ENCODE results near the gene PRKCE.

The PRKCE gene

DNA sequence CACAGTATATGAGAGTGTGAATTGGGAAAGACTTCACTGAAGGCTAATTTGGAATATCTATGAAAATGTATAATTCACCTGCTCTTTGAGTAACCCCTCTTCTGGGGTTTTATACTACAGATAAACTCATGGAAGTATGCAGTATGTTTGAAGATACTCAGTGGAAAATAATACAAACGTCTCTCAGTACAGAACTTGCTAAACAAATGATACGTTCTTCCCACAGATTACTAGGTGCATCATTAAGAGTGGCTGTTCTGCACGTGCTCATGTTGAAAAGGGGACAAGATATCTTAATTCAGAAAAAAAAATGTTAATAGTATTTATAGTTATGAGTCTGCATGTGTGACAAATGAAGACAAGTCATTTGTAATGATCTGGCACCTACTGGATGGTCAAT lies 575.5 kb downstream of the PRKCE start:
- Histone ChIP-seq H3K9ac (ENCODE audit: insufficient read length) (no peak overlapping the region), H3K36me3 (ENCODE audit: insufficient read depth, low read length) (no peaks in the 10 kb centered on the region), H3K9me3 (ENCODE audit: low read depth, low read length) (no peaks in the 10 kb centered on the region), H3K27ac (no peak overlapping the region), H3K4me3 (no peak overlapping the region)
- TF ChIP-seq EZH2 (IDR thresholded peaks at IDR 0.05) (no peak), POLR2AphosphoS5 (IDR thresholded peaks at IDR 0.05; ENCODE audit: borderline replicate concordance, low read depth, low read length) (no peak), FOXP2 (optimal IDR thresholded peaks at IDR 0.05; ENCODE audit: control extremely low read depth, extremely low read length, insufficient read depth) (no peak)
- no peak for DNase-seq (ENCODE audit: low read depth, low spot score)

- no peak for DNase-seq (ENCODE audit: low read depth, low spot score)
- Histone ChIP-seq H3K27ac (no peak overlapping the region), H3K9me3 (ENCODE audit: low read depth, low read length) (no peaks in the 10 kb centered on the region), H3K4me3 (no peak overlapping the region), H3K36me3 (ENCODE audit: insufficient read depth, low read length) (no peaks in the 10 kb centered on the region), H3K9ac (ENCODE audit: insufficient read length) (no peak overlapping the region)
- TF ChIP-seq FOXP2 (optimal IDR thresholded peaks at IDR 0.05; ENCODE audit: control extremely low read depth, extremely low read length, insufficient read depth), result no peak
- TF ChIP-seq POLR2AphosphoS5 (IDR thresholded peaks at IDR 0.05; ENCODE audit: borderline replicate concordance, low read depth, low read length), result no peak
- TF ChIP-seq EZH2 (IDR thresholded peaks at IDR 0.05), result no peak
Measured at GRCh38 chr2:46227674-46228289, 576.3 kb downstream of the PRKCE start.

DNA sequence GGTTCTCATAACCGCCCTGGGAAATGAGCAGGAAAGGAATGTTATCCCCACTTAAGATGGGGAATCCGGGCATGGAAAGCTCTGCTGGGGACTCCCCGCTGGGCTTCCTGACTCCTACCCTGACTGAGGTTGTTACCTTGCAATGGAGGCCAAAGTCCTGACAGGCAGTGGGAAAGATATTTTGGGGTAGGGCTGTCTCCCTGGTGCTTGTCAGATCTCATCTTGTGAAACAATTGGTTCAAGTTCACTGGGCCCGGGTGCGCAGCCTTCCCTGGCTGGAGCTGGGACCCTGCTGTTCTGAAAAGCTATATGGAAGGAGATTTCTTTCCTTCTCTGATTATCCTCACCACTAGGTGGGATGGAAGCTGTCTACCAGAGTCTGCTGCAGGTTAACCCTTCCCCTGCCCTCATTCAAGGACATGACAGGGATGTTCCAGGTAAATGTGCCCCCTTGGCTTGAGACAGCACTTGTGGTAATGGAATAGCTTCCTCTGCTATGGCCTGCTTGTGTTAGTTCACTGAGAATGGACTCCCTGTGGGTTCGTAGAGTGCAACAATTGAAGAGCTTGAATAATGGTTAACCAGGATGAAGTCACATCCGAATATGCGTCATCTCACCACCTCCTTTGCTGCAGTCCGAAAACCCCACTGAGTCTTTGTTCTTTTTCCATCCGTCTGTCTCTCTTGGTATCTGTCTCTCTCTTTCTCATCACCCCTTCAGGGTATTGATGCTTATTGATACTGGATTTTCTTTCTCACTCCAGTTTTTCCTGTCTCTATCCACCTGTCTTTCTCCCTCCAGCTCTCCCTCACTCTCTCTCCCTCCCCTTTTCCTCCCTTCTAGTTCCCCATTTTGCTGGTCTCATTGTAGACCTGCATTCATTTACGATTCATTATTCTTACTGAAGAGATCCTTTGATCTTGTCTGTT lies 577.9 kb downstream of the PRKCE start:
- Histone ChIP-seq H3K4me3 (no peak overlapping the region), H3K9ac (ENCODE audit: insufficient read length) (no peak overlapping the region), H3K36me3 (ENCODE audit: insufficient read depth, low read length) (no peaks in the 10 kb centered on the region), H3K27ac (no peak overlapping the region), H3K9me3 (ENCODE audit: low read depth, low read length) (no peaks in the 10 kb centered on the region)
- TF ChIP-seq EZH2 (IDR thresholded peaks at IDR 0.05) (no peak), FOXP2 (optimal IDR thresholded peaks at IDR 0.05; ENCODE audit: control extremely low read depth, extremely low read length, insufficient read depth) (no peak), POLR2AphosphoS5 (IDR thresholded peaks at IDR 0.05; ENCODE audit: borderline replicate concordance, low read depth, low read length) (no peak)
- no peak for DNase-seq (ENCODE audit: low read depth, low spot score)

DNA sequence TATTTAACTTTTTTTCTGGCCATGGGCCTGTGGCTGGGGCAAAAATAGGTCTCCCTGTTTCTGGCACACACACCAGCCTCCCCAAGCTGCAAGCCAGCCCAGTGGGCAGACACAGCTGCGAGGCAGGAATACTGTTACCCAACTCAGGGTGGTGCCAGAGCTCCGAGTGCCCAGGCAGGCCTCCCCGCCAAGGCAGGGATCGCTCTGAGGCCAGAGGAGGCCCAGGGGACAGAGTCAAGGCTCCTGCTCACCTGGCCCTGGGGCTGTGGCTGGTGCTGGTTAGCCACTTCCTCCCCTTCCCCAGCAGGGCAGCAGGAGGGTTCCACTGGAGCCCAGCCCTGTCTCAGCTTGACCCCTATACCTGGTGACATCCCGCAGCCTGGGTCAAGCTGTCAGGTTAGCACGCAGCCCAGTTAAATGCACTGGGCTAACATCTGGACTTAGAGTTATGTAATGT lies 578.7 kb downstream of the PRKCE start:
- no peak overlapping the region for H3K9ac ChIP-seq (ENCODE audit: insufficient read length)
- no peak for DNase-seq (ENCODE audit: low read depth, low spot score)
- no peaks in the 10 kb centered on the region for H3K36me3 ChIP-seq (ENCODE audit: insufficient read depth, low read length)
- no peak overlapping the region for H3K27ac ChIP-seq
- H3K9me3 ChIP-seq (ENCODE audit: low read depth, low read length), result no peaks in the 10 kb centered on the region
- no peak overlapping the region for H3K4me3 ChIP-seq
- TF ChIP-seq FOXP2 (optimal IDR thresholded peaks at IDR 0.05; ENCODE audit: control extremely low read depth, extremely low read length, insufficient read depth) (no peak), EZH2 (IDR thresholded peaks at IDR 0.05) (no peak), POLR2AphosphoS5 (IDR thresholded peaks at IDR 0.05; ENCODE audit: borderline replicate concordance, low read depth, low read length) (no peak)

- no peak for TF ChIP-seq FOXP2 (optimal IDR thresholded peaks at IDR 0.05; ENCODE audit: control extremely low read depth, extremely low read length, insufficient read depth)
- no peak for TF ChIP-seq EZH2 (IDR thresholded peaks at IDR 0.05)
- no peak for TF ChIP-seq POLR2AphosphoS5 (IDR thresholded peaks at IDR 0.05; ENCODE audit: borderline replicate concordance, low read depth, low read length)
- no peak overlapping the region for H3K9ac ChIP-seq (ENCODE audit: insufficient read length)
- H3K36me3 ChIP-seq (ENCODE audit: insufficient read depth, low read length), result no peaks in the 10 kb centered on the region
Measured at GRCh38 chr2:46230677-46231425, 579.4 kb downstream of the PRKCE start.

DNA sequence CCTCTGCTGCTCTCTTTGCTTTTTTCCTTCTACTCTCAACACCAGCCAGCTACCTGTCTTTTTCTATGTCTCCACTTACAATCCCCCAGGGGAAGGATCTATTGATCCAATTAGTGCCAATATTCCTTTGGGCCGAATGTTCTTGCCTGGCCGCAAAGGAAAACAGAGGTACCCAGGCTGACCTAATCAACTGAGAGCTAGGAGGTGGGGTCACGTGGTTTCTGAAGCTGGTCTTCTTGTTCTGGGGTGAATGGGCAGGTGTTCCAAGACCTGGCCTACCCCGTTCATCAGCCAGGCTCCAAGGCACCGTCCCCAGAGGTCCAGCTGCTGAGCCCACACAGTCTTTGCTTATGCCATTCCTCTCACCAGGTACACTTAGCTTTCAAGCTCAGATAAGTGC lies 580.2 kb downstream of the PRKCE start:
- TF ChIP-seq FOXP2 (optimal IDR thresholded peaks at IDR 0.05; ENCODE audit: control extremely low read depth, extremely low read length, insufficient read depth) (no peak), EZH2 (IDR thresholded peaks at IDR 0.05) (no peak), POLR2AphosphoS5 (IDR thresholded peaks at IDR 0.05; ENCODE audit: borderline replicate concordance, low read depth, low read length) (no peak)
- no peak for DNase-seq (ENCODE audit: low read depth, low spot score)
- H3K4me3 ChIP-seq, result no peak overlapping the region
- H3K9me3 ChIP-seq (ENCODE audit: low read depth, low read length), result no peaks in the 10 kb centered on the region
- no peaks in the 10 kb centered on the region for H3K36me3 ChIP-seq (ENCODE audit: insufficient read depth, low read length)
- no peak overlapping the region for H3K27ac ChIP-seq
- H3K9ac ChIP-seq (ENCODE audit: insufficient read length), result no peak overlapping the region

More at GRCh38 chr2:46230677-46231425, 579.4 kb downstream of the PRKCE start:
- no peak overlapping the region for H3K27ac ChIP-seq
- no peaks in the 10 kb centered on the region for H3K9me3 ChIP-seq (ENCODE audit: low read depth, low read length)
- no peak overlapping the region for H3K4me3 ChIP-seq
- DNase-seq (ENCODE audit: low read depth, low spot score), result no peak

DNA sequence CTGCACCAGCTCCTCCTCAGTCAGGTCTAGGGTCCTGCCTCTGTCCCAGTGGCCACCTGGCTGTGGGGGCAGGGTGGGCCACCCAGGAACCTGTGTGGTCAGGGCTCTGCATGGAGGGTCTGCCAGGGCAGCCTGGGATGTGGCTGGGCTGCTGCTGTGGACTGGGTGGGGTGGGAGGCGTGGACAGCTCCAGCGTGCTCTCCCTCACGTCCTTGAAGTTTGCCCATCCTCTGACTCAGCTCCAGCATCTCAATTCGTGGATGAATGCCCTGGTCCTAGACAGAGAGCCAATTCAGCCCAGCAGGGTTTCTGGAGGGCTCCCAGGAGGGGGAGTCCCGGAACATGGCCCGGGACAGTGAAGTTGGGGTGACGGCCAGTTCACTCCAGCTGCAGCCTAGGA lies 581.4 kb downstream of the PRKCE start:
- Histone ChIP-seq H3K4me3 (no peak overlapping the region), H3K9me3 (ENCODE audit: low read depth, low read length) (no peaks in the 10 kb centered on the region), H3K36me3 (ENCODE audit: insufficient read depth, low read length) (no peaks in the 10 kb centered on the region), H3K27ac (no peak overlapping the region), H3K9ac (ENCODE audit: insufficient read length) (no peak overlapping the region)
- DNase-seq (ENCODE audit: low read depth, low spot score), result no peak
- TF ChIP-seq EZH2 (IDR thresholded peaks at IDR 0.05) (no peak), POLR2AphosphoS5 (IDR thresholded peaks at IDR 0.05; ENCODE audit: borderline replicate concordance, low read depth, low read length) (no peak), FOXP2 (optimal IDR thresholded peaks at IDR 0.05; ENCODE audit: control extremely low read depth, extremely low read length, insufficient read depth) (no peak)
